ENCODE results near the gene UBL5.

UBL5 gene

GRCh38 chr19:9856609-9857008 lies 28.9 kb downstream of the UBL5 start:
- no peak for DNase-seq

GRCh38 chr19:9857076-9857721 lies 29.5 kb downstream of the UBL5 start:
- no peak for DNase-seq

GRCh38 chr19:9857920-9858746 lies 30.4 kb downstream of the UBL5 start:
- no peak for DNase-seq

- no peak for DNase-seq
Observed at GRCh38 chr19:9858766-9859165, 31.0 kb downstream of the UBL5 start.

GRCh38 chr19:9860407-9860806 lies 32.7 kb downstream of the UBL5 start:
- no peak for DNase-seq

- DNase-seq, result no peak
Observed at GRCh38 chr19:9861503-9861902, 33.8 kb downstream of the UBL5 start.

DNA sequence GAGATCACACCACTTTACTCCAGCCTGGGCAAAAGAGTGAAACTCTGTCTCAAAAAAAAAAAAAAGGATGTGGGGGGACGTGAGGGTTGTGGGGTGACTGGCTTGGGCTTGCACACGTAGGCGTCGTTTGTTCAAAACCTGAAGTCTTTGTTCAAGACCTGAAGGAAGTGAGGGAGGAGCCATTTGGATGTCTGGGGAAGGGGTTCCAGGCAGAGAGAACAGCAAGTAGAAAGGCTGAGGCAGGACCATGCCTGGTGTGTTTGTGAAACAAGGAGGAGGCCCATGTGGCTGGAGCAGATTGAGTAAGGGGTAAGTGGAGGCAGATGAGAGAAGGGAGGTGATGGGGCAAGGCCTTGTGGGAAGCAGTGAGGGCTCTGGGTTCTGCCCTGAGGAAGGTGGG lies 35.2 kb downstream of the UBL5 start:
- DNase-seq, result no peak

DNA sequence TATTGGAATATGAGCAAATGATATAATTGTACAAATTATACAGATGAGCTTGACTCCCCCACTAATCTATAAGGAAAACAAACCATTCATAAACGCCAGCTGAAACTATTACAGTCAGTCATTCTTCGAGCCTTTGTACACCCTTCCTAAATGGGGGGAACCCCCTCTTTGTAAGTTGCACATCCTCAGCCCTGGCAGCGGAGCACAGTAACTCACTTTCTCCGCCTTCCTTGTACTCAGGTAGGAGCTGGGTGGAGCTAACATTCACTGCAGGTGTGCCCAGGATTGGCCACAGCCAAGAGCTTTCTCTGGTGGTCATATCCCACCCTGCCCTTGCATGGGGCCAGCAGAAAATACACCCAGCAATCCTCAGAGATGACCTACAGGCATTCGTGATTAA lies 36.0 kb downstream of the UBL5 start:
- DNase-seq, result no peak

GRCh38 chr19:9865732-9866501 lies 38.2 kb downstream of the UBL5 start:
- no peak for DNase-seq

DNA sequence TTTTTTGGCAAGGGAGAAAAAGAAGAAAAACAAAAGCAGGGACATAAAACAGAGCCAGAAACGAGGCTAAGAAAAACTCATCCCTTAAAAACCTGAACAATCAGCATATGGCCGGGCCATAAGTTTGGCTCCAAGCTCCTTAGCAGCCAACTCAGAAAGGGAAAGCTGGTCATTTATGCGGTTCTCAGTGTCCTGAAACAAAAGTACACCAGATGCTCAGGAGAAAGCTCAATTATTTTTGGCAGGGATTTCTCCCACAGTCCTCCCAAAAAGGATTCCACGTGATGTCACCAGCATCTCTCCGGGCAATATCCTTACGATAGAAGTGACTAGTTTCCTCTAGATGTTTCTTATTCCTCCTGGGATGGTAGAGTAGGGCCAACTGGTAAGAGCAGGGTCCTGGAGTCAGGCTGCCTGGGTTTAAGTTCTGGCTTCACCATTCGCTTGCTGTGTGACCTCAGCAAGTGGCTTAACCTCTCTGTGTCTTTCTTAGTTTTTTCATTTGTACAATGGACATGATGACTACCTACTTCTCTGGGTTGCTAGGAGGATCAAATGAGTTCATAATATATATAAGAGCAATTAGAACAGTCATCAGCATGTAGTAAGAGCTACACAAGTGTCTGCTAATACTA lies 41.4 kb downstream of the UBL5 start:
- DNase-seq, result no peak

- DNase-seq, result no peak
Observed at GRCh38 chr19:9871626-9872338, 44.1 kb downstream of the UBL5 start.

- DNase-seq, result no peak
Observed at GRCh38 chr19:9872618-9873242, 45.0 kb downstream of the UBL5 start.

DNA sequence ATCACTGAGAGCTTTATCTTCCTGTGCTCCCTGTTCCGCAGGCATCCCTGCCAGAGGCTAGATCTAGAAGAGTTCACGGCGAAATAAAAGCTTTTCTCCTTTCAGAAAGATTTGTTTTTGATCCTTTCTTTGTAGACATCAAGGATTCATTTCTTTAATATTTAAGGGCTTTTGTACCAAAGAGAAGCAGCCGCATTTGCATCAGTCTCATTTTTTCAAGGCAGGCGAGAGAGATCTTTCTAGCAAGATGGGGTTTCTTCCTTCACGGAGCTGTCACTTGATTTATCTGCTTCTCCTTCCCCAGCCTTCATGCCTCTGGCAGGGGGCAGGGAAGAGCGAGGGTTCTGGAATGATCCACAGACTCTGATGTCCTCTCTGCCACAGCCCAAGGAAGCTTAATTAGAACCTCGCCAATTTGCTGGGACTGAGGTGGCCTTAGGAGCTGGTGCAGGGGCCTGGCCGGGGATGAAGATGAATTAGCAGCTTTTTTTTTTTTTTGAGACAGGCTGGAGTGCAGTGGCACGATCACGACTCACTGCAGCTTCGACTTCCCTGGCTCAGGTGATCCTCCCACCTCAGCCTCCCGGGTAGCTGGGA lies 47.4 kb downstream of the UBL5 start:
- no peak for DNase-seq

DNA sequence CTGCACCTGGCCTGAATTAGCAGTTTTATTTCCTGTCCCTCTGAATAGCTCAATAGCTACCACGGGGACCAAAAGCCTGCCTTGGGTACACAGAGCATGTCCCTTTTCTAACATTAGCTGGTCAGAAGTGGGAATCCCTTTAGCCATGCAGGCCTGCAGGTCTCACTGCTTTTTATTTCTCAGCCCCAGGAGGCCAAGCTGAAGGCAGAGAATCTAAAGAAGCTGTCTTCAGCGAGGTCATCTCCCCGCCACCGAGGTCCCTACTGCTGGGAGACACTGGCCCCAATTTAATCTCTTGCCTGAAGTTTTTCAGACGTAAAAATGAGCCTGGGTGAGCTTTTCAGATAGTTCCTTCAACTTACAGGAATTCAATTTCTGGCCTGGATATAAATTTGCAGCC lies 48.1 kb downstream of the UBL5 start:
- DNase-seq, result no peak

GRCh38 chr19:9877780-9878510 lies 50.2 kb downstream of the UBL5 start:
- no peak for DNase-seq

GRCh38 chr19:9878511-9879196 lies 50.9 kb downstream of the UBL5 start:
- DNase-seq, result no peak

Measured in kidney glomerular epithelial cell (primary cell).